HUES6 (cell line): ENCODE measurements around the gene RNF112.
A peak's percentile ranks its signal among the peaks of the same experiment; 100 is the strongest.
"Not testable (repeated sequence)": the region's sequence is repeated elsewhere in the genome, so short reads cannot be mapped to it uniquely, and the experiment has no call there.

Experiments
- H3K27ac ChIP-seq: 2 replicates; pipeline ENCODE4 v1.7.0; 2013; ENCODE audit warnings: low read depth, mild to moderate bottlenecking, low read length, inconsistent platforms
- H3K27me3 ChIP-seq: 2 replicates; pipeline ENCODE4 v1.6.1; 2013; ENCODE audit warnings: low read length; ENCODE audit not compliant: control insufficient read depth, insufficient read depth
- H3K36me3 ChIP-seq: 2 replicates; pipeline ENCODE4 v1.6.1; 2013; ENCODE audit warnings: low read length; ENCODE audit not compliant: control insufficient read depth, insufficient read depth
- H3K4me1 ChIP-seq: 2 replicates; pipeline ENCODE4 v1.6.1; 2013; ENCODE audit warnings: low read length; ENCODE audit not compliant: control insufficient read depth, insufficient read depth
- H3K4me3 ChIP-seq: 2 replicates; pipeline ENCODE4 v1.5.1; 2013; ENCODE audit warnings: low read depth, low read length
- H3K9ac ChIP-seq: one replicate; pipeline ENCODE4 v1.6.1; 2013; ENCODE audit warnings: mild to moderate bottlenecking, low read length
- H3K9me3 ChIP-seq: 2 replicates; pipeline ENCODE4 v1.6.1; 2013; ENCODE audit warnings: low read depth, low read length; ENCODE audit not compliant: control insufficient read depth, insufficient read depth

RNF112 gene

DNA sequence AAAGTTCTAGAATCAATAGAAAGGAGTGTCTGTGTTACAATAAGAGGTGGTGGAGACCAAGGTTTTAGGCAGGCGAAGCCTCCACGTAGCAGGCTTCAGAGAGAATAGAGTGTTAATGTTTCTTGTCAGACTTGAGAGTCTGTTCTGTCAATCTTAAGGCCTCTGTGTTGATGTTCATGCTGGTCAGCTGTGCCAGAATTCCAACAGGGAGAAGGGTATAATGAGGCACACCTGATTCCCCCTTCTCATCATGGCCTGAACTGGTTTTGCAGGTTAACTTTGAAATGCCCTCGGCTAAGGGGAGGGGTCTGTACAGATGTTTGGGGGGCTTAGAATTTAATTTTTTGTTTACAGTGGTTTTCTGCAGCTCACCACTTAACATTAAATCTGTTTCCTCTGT, 46.0 kb downstream of the RNF112 start:
- peaks cover 75% of the 10 kb centered on the region for H3K4me1 ChIP-seq
- H3K9ac ChIP-seq, result peak overlapping the region; percentile 90

DNA sequence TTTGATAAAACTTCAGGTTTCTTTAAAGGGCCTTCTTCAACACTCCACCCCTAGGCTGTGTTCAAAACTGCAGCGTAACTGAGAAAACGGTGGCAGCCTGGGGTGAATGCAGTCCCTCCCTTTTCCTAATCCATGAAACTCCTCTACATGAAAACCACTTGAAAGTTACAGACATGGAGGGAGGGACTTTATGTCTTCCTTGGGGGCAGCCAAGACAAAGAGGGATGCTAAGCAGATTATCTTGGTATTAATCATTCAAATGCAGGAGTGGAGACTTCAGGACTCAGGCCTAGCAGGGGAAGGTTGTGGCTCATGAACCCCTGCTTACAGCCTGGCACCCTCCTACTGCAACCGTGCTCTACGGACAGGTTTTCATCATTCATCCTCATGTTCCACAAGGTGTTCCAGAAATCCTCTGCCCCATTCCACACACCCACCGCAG, 46.8 kb downstream of the RNF112 start:
- peak overlapping the region; percentile 95 for H3K27ac ChIP-seq
- H3K9me3 ChIP-seq, result no peaks in the 10 kb centered on the region
- H3K4me1 ChIP-seq, result peaks cover 75% of the 10 kb centered on the region
- peak overlapping the region; percentile 10 for H3K4me3 ChIP-seq
- no peaks in the 10 kb centered on the region for H3K36me3 ChIP-seq
- no peaks in the 10 kb centered on the region for H3K27me3 ChIP-seq
- H3K9ac ChIP-seq, result peak overlapping the region; percentile 90

More for the DNA sequence above, 46.0 kb downstream of the RNF112 start:
- no peak overlapping the region for H3K4me3 ChIP-seq
- no peaks in the 10 kb centered on the region for H3K9me3 ChIP-seq
- H3K36me3 ChIP-seq, result no peaks in the 10 kb centered on the region
- H3K27ac ChIP-seq, result peak overlapping the region; percentile 95; the same call in 1 of the 2 replicates
- H3K27me3 ChIP-seq, result no peaks in the 10 kb centered on the region

- not testable (repeated sequence) for H3K27me3 ChIP-seq, H3K36me3 ChIP-seq, H3K9me3 ChIP-seq
- 0 out of 2 replicates have a peak overlapping the region, but pooled peaks have one; percentile 4 for H3K4me3 ChIP-seq
- H3K4me1 ChIP-seq, result peaks cover 78% of the 10 kb centered on the region
- peak overlapping the region; percentile 90 for H3K9ac ChIP-seq
- peak overlapping the region; percentile 95 for H3K27ac ChIP-seq
These were observed 47.4 kb downstream of the RNF112 start for GRCh38 chr17:19458481-19458880.

DNA sequence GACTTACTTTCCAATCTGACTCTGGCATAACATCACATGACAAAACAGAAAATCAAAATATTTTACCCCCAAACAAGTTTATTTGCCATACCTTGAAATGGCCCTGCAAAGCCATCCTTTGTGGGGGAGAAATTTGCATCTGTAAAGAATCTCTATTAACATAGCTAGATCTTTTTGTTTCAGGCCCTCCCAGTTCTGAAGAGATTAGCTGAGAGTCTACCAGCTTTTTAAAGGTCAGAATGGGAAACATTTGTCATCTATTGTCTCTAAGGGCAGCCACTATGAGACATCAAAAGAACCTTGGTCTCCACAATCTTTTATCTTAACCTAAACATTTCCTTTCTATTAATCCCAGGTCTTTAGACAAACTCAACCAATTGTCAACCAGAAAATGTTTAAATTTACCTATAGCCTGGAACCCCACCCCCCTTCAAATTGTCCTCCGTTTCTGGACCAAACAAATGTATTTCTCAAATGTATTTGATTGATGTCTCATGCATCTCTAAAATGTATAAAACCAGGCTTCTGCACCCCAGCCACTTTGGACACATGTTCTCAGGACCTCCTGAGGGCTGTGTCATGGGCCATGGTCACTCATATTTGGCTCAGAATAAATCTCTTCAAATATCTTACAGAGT, 48.1 kb downstream of the RNF112 start:
- H3K36me3 ChIP-seq, H3K27me3 ChIP-seq, H3K9me3 ChIP-seq: not testable (repeated sequence)
- 0 out of 2 replicates have a peak overlapping the region, but pooled peaks have one; percentile 4 for H3K4me3 ChIP-seq
- H3K9ac ChIP-seq, result peak overlapping the region; percentile 90
- peaks cover 73% of the 10 kb centered on the region for H3K4me1 ChIP-seq
- H3K27ac ChIP-seq, result peak overlapping the region; percentile 95

- Histone ChIP-seq H3K27me3 (no peaks in the 10 kb centered on the region), H3K4me1 (peaks cover 63% of the 10 kb centered on the region), H3K9ac (peak overlapping the region; percentile 66), H3K36me3 (no peaks in the 10 kb centered on the region), H3K27ac (peak overlapping the region; percentile 95), H3K4me3 (peak overlapping the region; percentile 13; the same call in 1 of the 2 replicates), H3K9me3 (no peaks in the 10 kb centered on the region)
These were observed 49.7 kb downstream of the RNF112 start for GRCh38 chr17:19460700-19461099.

- no peaks in the 10 kb centered on the region for H3K36me3 ChIP-seq
- H3K4me3 ChIP-seq, result peak overlapping the region; percentile 13; the same call in 1 of the 2 replicates
- no peaks in the 10 kb centered on the region for H3K9me3 ChIP-seq
- peaks cover 64% of the 10 kb centered on the region for H3K4me1 ChIP-seq
- H3K27me3 ChIP-seq, result no peaks in the 10 kb centered on the region
- H3K9ac ChIP-seq, result peak overlapping the region; percentile 73
- peak overlapping the region; percentile 95 for H3K27ac ChIP-seq
These were observed 50.1 kb downstream of the RNF112 start for GRCh38 chr17:19461116-19461515.

- Histone ChIP-seq H3K36me3 (no peaks in the 10 kb centered on the region), H3K9ac (peak overlapping the region; percentile 73), H3K9me3 (no peaks in the 10 kb centered on the region), H3K27ac (peak overlapping the region; percentile 95), H3K4me1 (peaks cover 60% of the 10 kb centered on the region), H3K4me3 (no peak overlapping the region), H3K27me3 (no peaks in the 10 kb centered on the region)
These were observed 50.6 kb downstream of the RNF112 start for GRCh38 chr17:19461681-19462080.

GRCh38 chr17:19462456-19463035, 51.5 kb downstream of the RNF112 start:
- peaks cover 59% of the 10 kb centered on the region for H3K4me1 ChIP-seq
- not testable (repeated sequence) for H3K9me3 ChIP-seq, H3K27me3 ChIP-seq, H3K36me3 ChIP-seq, H3K9ac ChIP-seq, H3K27ac ChIP-seq, H3K4me3 ChIP-seq

DNA sequence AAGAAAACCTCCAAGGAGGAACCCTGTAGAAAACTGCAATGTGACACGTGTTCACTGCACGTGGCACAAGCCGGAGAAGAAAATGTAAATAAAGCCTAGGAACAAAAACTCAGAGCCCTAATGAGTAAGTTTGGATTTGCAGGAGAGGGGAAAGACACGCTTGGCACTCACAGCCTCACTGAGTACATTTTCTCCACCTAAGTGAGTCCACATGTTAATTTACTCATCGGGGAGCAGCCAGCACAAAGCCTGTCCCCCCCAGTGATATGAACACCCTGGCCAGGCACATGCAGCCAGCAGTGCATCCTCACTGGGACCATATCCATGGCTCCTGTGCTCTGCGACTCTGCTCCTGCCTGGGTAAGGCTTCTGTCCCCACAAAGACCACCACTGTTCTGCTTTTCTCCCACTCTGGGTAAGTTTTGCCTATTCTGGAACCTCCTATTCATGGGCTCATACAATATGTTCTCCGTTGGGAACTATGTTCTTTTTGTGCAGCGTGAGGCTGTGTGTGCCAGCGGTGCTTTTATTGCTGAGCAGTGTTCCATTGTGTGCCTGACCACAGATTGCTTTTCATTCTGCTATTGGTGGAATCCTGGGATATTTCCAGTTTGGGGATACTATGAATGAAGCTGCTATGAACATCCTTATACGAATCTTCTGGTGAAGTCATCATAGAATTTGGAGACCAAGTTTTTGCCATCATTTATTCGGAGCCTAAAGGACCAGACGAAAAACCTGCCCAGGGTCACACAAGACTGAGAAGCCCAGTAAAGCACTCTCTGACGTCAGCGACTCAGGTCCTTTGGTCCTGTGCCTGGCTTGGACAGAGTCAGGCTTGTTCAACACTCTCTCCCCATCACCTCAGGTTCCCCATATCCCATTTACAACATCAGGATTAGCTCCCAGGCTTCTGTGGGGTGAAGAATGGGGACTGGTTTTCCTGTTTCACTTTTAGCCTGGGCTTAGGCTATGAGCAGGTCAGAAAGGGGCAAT, 53.3 kb downstream of the RNF112 start:
- Histone ChIP-seq H3K4me3 (no peak overlapping the region), H3K27me3 (no peaks in the 10 kb centered on the region), H3K9ac (no peak overlapping the region), H3K36me3 (no peaks in the 10 kb centered on the region), H3K27ac (no peak overlapping the region), H3K9me3 (no peaks in the 10 kb centered on the region), H3K4me1 (peaks cover 46% of the 10 kb centered on the region)
